B cell (primary cell): Measurements from ENCODE around the gene ADAP1. TPM values are rescaled to one million over a fixed set of nuclear protein-coding genes. Genes with fewer than 3 reads are reported as not detected.

Experiments used
- ATAC-seq: fragments of 200-7000 bp; cut with Tn5 transposase; one replicate; pipeline ENCODE4 v1.10.0; 2021; ENCODE audit warnings: low read depth, mild to moderate bottlenecking, moderate number of reproducible peaks, moderate library complexity
- CTCF ChIA-PET: fragments of 350-600 bp; sonication (Branson Sonifier 250); formaldehyde crosslinking; loops from one replicate; lab custom pipeline; 2021; ENCODE audit warnings: antibody characterized with exemption, inconsistent platforms; lab: Charles Lee
- POLR2A ChIA-PET: fragments of 350-600 bp; sonication (Branson Sonifier 250); formaldehyde crosslinking; loops from one replicate; lab custom pipeline; 2021; ENCODE audit warnings: antibody characterized with exemption; lab: Charles Lee
- DNase-seq: peaks from one replicate; pipeline ENCODE4 v3.0.0; 2013
- H2AFZ ChIP-seq: 2 replicates; pipeline ENCODE4 v1.6.1; 2012; ENCODE audit warnings: mild to moderate bottlenecking, low read depth, low read length; ENCODE audit not compliant: insufficient read depth, poor library complexity, severe bottlenecking
- H3K27ac ChIP-seq, 2 donors: 1 replicate in 1 of 2; 2 replicates in 1 of 2; pipeline ENCODE4 v1.5.1; 2012 to 2013; ENCODE audit warnings: low read length in 2 of 2, mild to moderate bottlenecking in 2 of 2, moderate library complexity in 1 of 2
- H3K27me3 ChIP-seq, 4 experiments: fragments of 200-600 bp in 1 of 4; sonication (generic) in 1 of 4; replicated peaks in 1 of 4; 1 replicate in 2 of 4; 2 replicates in 2 of 4; pipeline versions ENCODE4 v1.6.1 to v1.7.0; 2013 to 2016; ENCODE audit warnings: low read length in 3 of 4, mild to moderate bottlenecking in 2 of 4, mixed read lengths in 1 of 4, moderate library complexity in 1 of 4; ENCODE audit not compliant: insufficient read depth in 4 of 4, control insufficient read depth in 3 of 4; ENCODE audit errors: control extremely low read depth in 1 of 4
- H3K36me3 ChIP-seq, 2 experiments: replicated peaks in 1 of 2; 1 replicate in 1 of 2; 2 replicates in 1 of 2; pipeline versions ENCODE4 v1.6.1 to v1.7.1; 2013; ENCODE audit warnings: low read length in 1 of 2; ENCODE audit not compliant: insufficient read depth in 2 of 2, control insufficient read depth in 1 of 2; ENCODE audit errors: control extremely low read depth in 1 of 2, extremely low read depth in 1 of 2
- H3K4me1 ChIP-seq, 2 donors: fragments of 200-600 bp in 1 of 2; sonication (generic) in 1 of 2; 1 replicate in 1 of 2; 2 replicates in 1 of 2; pipeline versions ENCODE4 v1.5.1 to v1.6.1; 2013 to 2017; ENCODE audit warnings: low read length in 2 of 2; ENCODE audit not compliant: control insufficient read depth in 2 of 2, insufficient read depth in 2 of 2
- H3K4me2 ChIP-seq: replicated peaks from 2 replicates; pipeline ENCODE3; 2012; ENCODE audit warnings: mild to moderate bottlenecking, low read depth, low read length; ENCODE audit not compliant: poor library complexity, severe bottlenecking
- H3K4me3 ChIP-seq, 5 experiments: fragments of 200-600 bp in 1 of 5; sonication (generic) in 1 of 5; 1 replicate in 3 of 5; 2 replicates in 2 of 5; pipeline versions ENCODE4 v1.5.1 to v1.7.0; 2011 to 2016; ENCODE audit warnings: low read length in 4 of 5, mild to moderate bottlenecking in 4 of 5, low read depth in 2 of 5, control low read depth in 1 of 5, moderate library complexity in 1 of 5; ENCODE audit not compliant: insufficient read depth in 1 of 5; ENCODE audit errors: control extremely low read depth in 1 of 5, extremely low read depth in 1 of 5
- H3K79me2 ChIP-seq: fragments of 200-600 bp; sonication (generic); one replicate; pipeline ENCODE4 v1.6.0; 2016; ENCODE audit warnings: low read length; ENCODE audit not compliant: control insufficient read depth, insufficient read depth
- H3K9ac ChIP-seq: fragments of 200-600 bp; sonication (generic); 2 replicates; pipeline ENCODE4 v1.6.1; 2017; ENCODE audit warnings: mild to moderate bottlenecking, low read length, moderate library complexity
- H3K9me3 ChIP-seq, 3 donors: one replicate each; pipeline versions ENCODE4 v1.6.1 to v1.7.1; 2013; ENCODE audit warnings: low read length in 2 of 3; ENCODE audit not compliant: control insufficient read depth in 2 of 3, insufficient read depth in 1 of 3; ENCODE audit errors: control extremely low read depth in 1 of 3
- H4K20me1 ChIP-seq: 2 replicates; pipeline ENCODE4 v1.6.0; 2012; ENCODE audit warnings: mild to moderate bottlenecking, low read length; ENCODE audit not compliant: insufficient read depth, control insufficient read depth, poor library complexity, severe bottlenecking
- H3K27ac Mint-ChIP-seq: one replicate; pipeline ENCODE4 v1.8.0; 2021; ENCODE audit warnings: mixed read lengths
- H3K27me3 Mint-ChIP-seq: one replicate; pipeline ENCODE4 v1.8.0; 2021; ENCODE audit warnings: mixed read lengths
- H3K4me1 Mint-ChIP-seq: one replicate; pipeline ENCODE4 v1.8.0; 2021; ENCODE audit warnings: mixed read lengths
- H3K4me3 Mint-ChIP-seq: one replicate; pipeline ENCODE4 v1.8.0; 2021; ENCODE audit warnings: mixed read lengths
- H3K9me3 Mint-ChIP-seq: one replicate; pipeline ENCODE4 v1.8.0; 2022; ENCODE audit warnings: mixed read lengths; ENCODE audit not compliant: insufficient read depth
- EZH2 ChIP-seq: IDR thresholded peaks from 2 replicates; pipeline ENCODE4 v1.6.1; 2012; ENCODE audit warnings: borderline replicate concordance, low read depth, mild to moderate bottlenecking, moderate library complexity, low read length; ENCODE audit not compliant: insufficient read depth, poor library complexity, severe bottlenecking
- WGBS: methylation state at CpG from one replicate; pipeline ENCODE4 v1.1.5; 2013; ENCODE audit warnings: missing lambda C conversion rate; ENCODE audit not compliant: insufficient coverage; 5-methylcytosine and 5-hydroxymethylcytosine counted together
- intact Hi-C: fragments of 100-400 bp; cut with micrococcal nuclease; formaldehyde crosslinking; loops from one replicate; pipeline ENCODE4 v1.10.0; 2022
- polyA plus RNA-seq: library from polyadenylated mRNA; depleted of rRNA; stranded (reverse); fragments of >200 nt; gene quantifications from 2 replicates; pipeline ENCODE4 v1.2.3, GENCODE V29; 2012
- total RNA-seq, 2 donors: library from RNA; stranded (reverse); fragments of 120-200 nt in 1 of 2; gene quantifications; 1 replicate in 1 of 2; 2 replicates in 1 of 2; pipeline versions ENCODE4 v1.2.3 to v1.2.4, GENCODE V29; 2013 to 2022
- TF ChIP-seq, protein P1 (sequence below): fragments of 200-600 bp; IDR thresholded peaks from one replicate; pipeline ENCODE4 v1.8.0; 2022; ENCODE audit warnings: antibody characterized with exemption, mild to moderate bottlenecking

Gene ADAP1
- total and polyA plus RNA-seq, 2 donors (not counting 1 experiment from before 2014, with no cell fraction given) = 10.8 to 12.9 TPM

DNA sequence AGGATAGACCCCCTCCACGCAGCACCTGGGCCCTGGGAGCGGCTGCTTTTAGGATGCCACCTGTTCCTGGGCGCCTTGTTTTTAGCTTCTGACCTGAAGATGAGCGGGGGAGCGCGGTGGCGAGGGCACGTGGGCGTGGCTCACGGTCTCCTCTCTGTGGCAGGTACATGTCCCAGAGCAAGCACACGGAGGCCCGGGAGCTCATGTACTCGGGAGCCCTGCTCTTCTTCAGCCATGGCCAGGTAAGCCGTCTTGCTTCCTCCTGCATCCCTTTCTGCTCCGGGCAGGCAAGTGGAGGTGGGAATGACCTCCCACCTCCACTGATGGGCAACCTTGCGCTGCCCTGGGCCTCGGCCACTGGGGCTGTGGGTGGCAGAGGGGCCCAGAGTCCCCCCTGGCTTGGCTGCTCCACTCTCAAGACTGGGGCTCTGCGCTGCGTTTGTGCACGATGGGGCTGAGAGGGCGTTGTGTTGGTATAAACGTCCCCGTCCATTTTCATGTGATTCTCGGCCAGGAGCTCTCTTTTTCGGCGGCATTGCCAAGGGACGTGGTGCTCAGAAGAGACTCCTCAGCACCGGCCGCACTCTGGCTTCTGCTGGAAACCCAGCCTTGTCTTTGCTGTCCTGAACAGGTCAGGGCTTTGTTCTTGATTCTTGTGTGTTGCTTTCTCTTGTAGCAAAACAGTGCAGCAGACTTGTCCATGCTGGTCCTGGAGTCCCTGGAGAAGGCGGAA, 68.4 kb downstream of the ADAP1 start:
- no peak overlapping the region for H3K9ac ChIP-seq
- Mint-ChIP-seq H3K4me1 (peaks cover 14% of the 10 kb centered on the region), H3K4me3 (no peak overlapping the region), H3K9me3 (no peaks in the 10 kb centered on the region), H3K27me3 (no peaks in the 10 kb centered on the region), H3K27ac (no peak overlapping the region)
- no peak overlapping the region for H3K27ac ChIP-seq
- DNase-seq = no peak
- no peaks in the 10 kb centered on the region for H3K4me1 ChIP-seq
- WGBS = 90% methylated on average over 30 of the region's 30 CpGs
- ChIA-PET CTCF (interaction anchor here (0.9 kb wide), 1 partner anchor 22 kb away, joined by 3 read pairs; no protein-coding TSS in a partner anchor), POLR2A (interaction anchor here (0.6 kb wide), 1 partner anchor 54 kb away, joined by 5 read pairs; no protein-coding TSS in a partner anchor)
- peaks cover 93% of the 10 kb centered on the region for H4K20me1 ChIP-seq
- H3K4me2 ChIP-seq = no peak overlapping the region
- H3K4me3 ChIP-seq = no peak overlapping the region
- intact Hi-C loops = no loop called here
- peaks cover 85% of the 10 kb centered on the region for H3K79me2 ChIP-seq
- no peak overlapping the region for H2AFZ ChIP-seq
- H3K9me3 ChIP-seq = peaks cover 0 to 8% (median 0%) of the 10 kb centered on the region in 3 donors
- TF ChIP-seq, protein P1, sequence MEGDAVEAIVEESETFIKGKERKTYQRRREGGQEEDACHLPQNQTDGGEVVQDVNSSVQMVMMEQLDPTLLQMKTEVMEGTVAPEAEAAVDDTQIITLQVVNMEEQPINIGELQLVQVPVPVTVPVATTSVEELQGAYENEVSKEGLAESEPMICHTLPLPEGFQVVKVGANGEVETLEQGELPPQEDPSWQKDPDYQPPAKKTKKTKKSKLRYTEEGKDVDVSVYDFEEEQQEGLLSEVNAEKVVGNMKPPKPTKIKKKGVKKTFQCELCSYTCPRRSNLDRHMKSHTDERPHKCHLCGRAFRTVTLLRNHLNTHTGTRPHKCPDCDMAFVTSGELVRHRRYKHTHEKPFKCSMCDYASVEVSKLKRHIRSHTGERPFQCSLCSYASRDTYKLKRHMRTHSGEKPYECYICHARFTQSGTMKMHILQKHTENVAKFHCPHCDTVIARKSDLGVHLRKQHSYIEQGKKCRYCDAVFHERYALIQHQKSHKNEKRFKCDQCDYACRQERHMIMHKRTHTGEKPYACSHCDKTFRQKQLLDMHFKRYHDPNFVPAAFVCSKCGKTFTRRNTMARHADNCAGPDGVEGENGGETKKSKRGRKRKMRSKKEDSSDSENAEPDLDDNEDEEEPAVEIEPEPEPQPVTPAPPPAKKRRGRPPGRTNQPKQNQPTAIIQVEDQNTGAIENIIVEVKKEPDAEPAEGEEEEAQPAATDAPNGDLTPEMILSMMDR = no peak
- TF ChIP-seq EZH2 = no peak
- no peaks in the 10 kb centered on the region for H3K27me3 ChIP-seq
- no peak for ATAC-seq
- peaks cover 0 to 42% of the 10 kb centered on the region in 2 experiments for H3K36me3 ChIP-seq
